NCI-H748 (cell line): ENCODE results near the gene H6PD.

Source experiments
- DNase-seq: peaks from one replicate; lab custom pipeline; 2025; ENCODE audit not compliant: unreplicated experiment; lab: John Stamatoyannopoulos, UW

Gene H6PD

GRCh38 chr1:9256332-9256731, 21.8 kb downstream of the H6PD start:
- DNase-seq: no peak

DNA sequence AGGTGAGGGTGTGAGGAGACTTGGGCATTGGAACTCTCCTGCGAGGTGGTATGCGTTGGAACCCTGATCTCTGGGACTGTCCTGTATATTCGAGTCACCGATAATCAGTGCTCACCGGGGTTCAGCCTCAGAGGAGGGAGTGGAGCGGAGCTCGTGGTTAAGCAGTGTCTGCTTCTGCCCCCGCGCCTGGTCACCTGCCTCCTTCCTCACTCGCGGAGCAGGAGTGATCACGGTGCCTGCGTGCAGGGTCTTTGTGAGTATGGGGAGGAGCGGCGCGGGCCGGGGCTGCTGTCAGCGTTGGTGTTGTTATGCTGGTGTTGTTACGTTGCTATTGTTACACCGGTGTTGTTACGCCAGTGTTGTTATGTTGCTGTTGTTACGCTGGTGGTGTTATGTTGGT, 23.3 kb downstream of the H6PD start:
- no peak for DNase-seq

DNA sequence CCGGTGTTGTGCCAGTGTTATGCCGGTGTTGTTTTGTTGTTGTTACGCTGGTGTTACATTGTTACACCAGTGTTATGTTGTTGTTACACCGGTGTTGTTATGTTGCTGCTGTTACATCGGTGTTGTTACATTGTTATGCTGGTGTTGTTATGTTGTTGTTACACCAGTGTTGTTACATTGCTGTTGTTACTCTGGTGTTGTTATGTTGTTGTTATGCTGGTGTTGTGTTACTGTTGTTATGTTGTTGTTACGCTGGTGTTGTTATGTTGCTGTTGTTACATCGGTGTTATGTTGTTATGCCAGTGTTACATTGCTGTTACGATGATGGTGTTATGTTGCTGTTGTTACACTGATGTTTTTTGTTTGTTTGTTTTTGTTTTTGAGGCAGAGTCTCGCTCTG, 24.1 kb downstream of the H6PD start:
- DNase-seq: no peak

DNA sequence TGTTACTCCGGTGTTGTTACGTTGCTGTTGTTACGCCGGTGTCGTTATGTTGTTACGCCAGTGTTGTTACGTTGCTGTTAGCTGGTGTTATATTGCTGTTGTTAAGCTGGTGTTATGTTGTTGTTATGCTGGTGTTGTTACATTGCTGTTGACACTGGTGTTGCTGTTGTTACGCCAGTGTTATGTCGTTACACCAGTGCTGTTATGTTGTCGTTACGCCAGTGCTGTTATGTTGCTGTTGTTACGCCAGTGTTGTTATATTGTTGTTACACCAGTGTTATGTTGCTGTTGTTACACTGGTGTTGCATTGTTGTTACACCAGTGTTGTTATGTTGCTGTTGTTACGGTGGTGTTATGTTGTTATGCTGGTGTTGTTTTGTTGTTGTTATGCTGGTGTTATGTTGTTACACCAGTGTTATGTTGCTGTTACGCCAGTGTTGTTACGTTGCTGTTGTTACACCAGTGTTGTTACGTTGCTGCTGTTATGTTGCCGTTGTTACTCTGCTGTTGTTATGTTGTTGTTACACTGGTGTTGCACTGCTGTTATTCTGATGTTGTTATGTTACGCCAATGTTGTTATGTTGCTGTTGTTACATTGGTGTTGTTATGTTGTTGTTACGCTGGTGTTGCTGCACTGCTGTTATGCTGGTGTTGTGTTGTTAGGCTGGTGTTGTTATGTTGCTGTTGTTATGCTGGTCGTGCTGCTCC, 25.6 kb downstream of the H6PD start:
- DNase-seq: no peak

DNA sequence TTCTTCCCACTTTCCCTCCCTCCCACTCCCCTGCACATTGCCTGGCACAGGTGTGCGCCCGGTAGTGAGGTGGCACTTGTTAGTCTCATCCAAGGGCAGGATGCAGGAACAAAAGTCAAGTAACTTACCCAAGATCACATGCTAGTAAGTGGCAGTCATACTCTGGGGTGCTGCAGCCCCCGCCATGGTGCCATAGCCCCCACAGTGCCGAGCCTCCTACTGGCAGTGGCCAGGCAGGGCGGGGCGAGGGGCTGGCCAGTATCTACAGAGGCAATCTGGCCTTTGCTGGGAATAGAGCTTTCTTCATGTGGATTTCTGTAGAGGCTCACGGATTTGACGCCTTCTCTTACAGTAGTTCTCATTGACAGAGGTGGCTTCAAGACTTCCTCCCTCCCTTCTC, 26.9 kb downstream of the H6PD start:
- DNase-seq: no peak

- DNase-seq: no peak
These were observed 27.8 kb downstream of the H6PD start for GRCh38 chr1:9262096-9262986.

DNA sequence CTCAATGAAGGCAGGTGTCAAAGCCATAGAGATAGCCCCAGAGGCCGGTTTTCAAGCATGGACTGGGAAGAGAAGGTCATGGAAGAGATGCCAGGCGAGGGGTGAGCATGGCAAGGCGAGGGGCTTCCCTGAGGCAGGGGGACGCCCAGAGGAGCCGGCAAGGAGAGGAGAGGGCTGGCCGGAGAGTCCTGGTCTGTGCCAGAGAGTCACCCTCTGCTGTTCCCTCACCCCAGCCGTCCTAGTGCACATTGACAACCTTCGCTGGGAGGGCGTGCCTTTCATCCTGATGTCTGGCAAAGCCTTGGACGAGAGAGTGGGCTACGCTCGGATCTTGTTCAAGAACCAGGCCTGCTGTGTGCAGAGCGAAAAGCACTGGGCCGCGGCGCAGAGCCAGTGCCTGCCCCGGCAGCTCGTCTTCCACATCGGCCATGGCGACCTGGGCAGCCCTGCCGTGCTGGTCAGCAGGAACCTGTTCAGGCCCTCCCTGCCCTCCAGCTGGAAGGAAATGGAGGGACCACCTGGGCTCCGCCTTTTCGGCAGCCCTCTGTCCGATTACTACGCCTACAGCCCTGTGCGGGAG, 28.8 kb downstream of the H6PD start:
- DNase-seq: no peak

GRCh38 chr1:9263984-9264872, 29.7 kb downstream of the H6PD start:
- DNase-seq: no peak

DNA sequence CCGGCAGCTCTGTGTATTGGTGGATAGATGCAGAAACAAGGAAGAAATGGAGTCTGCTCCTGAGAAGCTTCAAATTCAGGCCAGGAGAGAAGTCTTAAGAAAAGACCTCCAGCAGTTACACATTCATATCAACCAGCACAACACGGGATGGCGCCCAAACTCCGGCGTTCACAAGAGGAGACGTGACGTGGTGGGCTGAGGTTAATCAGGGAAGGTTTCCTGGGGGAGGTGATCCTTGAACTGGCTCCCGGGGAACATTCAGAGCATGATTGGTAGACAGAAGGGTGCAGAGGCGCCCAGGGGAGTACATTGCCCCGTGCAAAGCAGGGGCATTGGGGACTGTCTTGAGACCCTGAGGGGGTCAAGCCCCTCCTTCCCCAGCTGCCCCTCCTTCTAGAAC, 30.5 kb downstream of the H6PD start:
- no peak for DNase-seq

DNA sequence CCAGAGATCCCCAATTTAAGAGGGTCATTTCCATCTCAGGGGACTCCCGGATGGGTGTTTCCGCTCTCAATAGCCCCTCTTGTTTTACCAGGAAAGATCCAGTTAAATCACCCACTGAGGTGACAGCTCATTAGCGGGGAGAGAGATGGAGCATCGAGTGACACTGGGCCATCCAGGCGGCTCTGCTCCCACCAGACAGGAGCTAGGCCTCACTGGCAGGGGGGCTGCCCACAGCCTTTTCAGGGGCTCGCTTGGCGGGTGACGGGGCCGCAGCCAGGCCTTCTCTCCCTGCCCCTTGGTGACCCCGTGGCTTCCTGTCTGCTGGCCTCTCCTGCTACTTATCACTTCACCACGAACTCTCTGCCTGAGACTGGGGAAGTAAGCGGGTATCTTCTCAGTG, 31.4 kb downstream of the H6PD start:
- DNase-seq: no peak

DNA sequence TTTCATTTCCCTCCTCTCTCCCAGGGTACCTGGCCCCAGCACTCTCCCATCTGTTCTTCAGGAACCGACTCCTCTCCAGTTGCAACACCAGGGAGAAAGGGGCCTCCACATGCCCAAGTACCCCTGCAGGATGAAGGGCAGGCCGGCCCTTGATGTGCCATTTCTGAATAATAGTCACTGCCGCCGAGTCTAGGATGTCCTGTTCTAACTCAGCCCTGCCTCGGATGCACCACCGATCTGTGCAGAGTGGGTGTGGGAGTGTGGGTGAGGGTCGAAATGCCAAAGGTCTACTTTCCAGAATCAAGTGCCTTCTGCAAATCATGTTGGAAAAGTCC, 32.7 kb downstream of the H6PD start:
- DNase-seq: no peak

DNA sequence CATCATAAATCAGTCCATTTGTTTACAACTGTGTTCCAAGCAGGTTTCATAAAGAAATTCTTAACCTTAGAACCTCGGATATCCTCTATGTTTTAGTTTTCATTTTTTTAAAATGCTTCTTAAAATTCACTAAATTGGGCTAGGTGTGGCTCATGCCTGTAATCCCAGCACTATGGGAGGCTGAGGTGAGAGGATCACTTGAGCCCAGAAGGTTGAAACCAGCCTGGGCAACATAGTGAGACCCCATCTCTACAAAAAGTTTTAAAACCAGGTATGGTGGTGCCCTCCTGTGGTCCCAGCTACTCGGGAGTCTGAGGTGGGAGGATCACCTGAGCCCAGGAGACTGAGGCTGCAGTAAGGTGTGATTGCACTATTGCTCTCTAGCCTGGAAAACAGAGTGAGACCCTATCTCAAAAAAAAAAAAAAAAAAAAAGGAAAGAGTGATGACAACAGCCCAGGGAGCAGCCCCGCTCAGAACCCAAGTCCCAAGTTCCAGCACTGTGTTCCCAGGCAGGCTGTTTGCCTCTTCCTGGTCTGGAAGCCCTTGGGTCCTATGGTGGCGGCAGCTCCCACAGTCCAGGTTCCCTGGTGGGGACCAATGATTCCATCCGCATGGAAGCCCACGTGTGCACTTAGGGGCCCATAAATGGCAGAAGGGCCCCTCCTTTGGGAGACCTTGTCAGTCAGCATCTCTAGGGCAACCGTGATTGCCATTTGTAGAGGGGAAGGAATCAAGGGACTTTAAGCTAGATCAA, 33.4 kb downstream of the H6PD start:
- no peak for DNase-seq

GRCh38 chr1:9269078-9269501, 34.5 kb downstream of the H6PD start:
- DNase-seq: no peak

DNA sequence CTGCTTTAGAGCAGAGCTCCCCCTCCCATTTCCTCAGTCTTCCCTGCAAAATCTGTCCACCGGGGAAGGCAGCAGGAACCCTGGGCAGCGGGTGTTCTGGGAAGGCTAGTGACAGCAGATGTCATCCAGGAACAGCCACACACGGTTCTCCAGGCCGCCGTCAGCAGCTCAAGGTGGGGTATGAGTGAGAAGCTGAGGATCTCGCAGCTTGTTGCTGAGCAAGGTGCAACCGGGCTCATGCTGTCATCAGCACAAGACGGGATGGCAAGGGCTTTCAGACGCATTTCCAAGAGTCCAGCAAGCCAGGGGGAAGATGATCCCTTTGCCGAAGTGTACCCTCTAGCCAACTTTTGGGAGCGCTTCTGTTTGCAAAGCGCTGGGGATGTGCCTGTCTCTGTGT, 35.1 kb downstream of the H6PD start:
- no peak for DNase-seq

DNA sequence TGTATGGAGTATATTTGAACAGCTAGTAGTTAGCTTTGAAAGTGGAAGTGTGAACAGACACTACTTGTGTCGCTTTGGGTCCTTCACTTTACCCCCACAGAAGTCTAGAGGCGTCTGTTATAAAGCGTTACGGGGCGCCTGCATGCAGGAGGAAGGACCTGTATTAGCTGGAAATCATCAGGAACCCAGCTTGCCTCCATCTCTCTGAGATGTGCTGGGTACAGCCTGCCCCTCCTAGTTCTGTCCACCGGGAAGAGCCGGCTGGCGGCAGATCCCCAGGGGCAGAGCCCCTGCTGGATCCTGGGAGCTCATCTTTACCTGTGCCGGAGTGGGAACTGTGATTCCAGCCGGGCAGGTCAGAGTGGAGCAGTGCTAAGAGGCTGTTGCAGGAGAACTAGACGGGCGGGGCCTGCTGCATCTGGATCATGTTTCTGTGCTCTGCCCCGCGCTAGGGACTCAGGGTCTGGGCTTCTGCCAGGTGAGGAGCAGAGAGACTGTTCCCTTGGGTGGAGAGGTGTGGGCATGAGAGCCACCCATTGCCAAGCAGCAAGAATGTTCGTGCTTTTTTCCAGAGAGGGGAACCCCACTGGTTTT, 35.8 kb downstream of the H6PD start:
- DNase-seq: peak; percentile 55

GRCh38 chr1:9271283-9271682, 36.7 kb downstream of the H6PD start:
- no peak for DNase-seq

GRCh38 chr1:9271861-9272595, 37.5 kb downstream of the H6PD start:
- DNase-seq: no peak

GRCh38 chr1:9273177-9273576, 38.6 kb downstream of the H6PD start:
- DNase-seq: no peak

DNA sequence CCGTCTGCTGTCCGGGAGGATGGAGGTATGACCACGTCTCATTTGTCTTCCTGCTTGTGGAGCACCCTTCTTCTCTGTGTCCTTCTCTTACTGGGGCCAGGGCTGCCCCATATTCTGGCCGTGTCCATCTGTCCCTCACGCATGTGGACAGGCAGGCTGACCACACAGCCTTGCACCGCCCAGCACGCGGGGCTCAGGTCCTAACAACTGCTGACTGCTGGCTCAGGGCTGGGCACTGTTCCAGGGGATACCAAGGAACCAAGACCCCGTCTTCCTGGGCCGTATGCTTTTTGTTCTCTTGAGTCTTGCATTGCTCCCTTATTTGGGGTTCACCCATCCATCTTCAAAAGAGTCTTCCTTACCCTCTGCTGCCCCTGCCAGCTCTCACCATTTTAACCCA, 40.6 kb downstream of the H6PD start:
- DNase-seq: no peak
